Heart right ventricle (tissue), 16 donors: ENCODE data around the gene AEN. TPM values are rescaled to one million over a fixed set of nuclear protein-coding genes. Genes with fewer than 3 reads are reported as not detected.
A peak's percentile ranks its signal among the peaks of the same experiment; 100 is the strongest.

ENCODE experiments used
- ATAC-seq, 8 donors: fragments of 200-7000 bp; cut with Tn5 transposase; one replicate each; pipeline ENCODE4 v1.9.1; 2020; ENCODE audit warnings: mild to moderate bottlenecking in 8 of 8, moderate library complexity in 8 of 8, moderate number of reproducible peaks in 1 of 8
- DNase-seq, 2 donors: peaks; one replicate each; pipeline ENCODE4 v3.0.0-alpha.2; 2020
- H3K27ac ChIP-seq, 10 donors: fragments of 200-600 bp; sonication (generic) in 2 of 10; one replicate each; pipeline versions ENCODE4 v1.5.0 to v1.8.0; 2020 to 2022; ENCODE audit warnings: mild to moderate bottlenecking in 3 of 10
- H3K27me3 ChIP-seq, 7 donors: fragments of 200-600 bp; one replicate each; pipeline ENCODE4 v1.8.0; 2021 to 2022; ENCODE audit warnings: mild to moderate bottlenecking in 2 of 7
- H3K36me3 ChIP-seq, 9 donors: fragments of 200-600 bp; sonication (generic) in 1 of 9; one replicate each; pipeline versions ENCODE4 v1.5.0 to v1.8.0; 2020 to 2022; ENCODE audit warnings: mild to moderate bottlenecking in 2 of 9
- H3K4me1 ChIP-seq, 9 donors: fragments of 200-600 bp; sonication (generic) in 1 of 9; one replicate each; pipeline versions ENCODE4 v1.5.0 to v1.8.0; 2020 to 2022; ENCODE audit warnings: mild to moderate bottlenecking in 4 of 9
- H3K4me3 ChIP-seq, 10 donors: fragments of 200-600 bp; sonication (generic) in 2 of 10; one replicate each; pipeline versions ENCODE4 v1.5.0 to v1.8.0; 2020 to 2022; ENCODE audit warnings: mild to moderate bottlenecking in 7 of 10, moderate library complexity in 2 of 10
- H3K9me3 ChIP-seq, 11 donors: fragments of 200-600 bp in 10 of 11; sonication (generic) in 2 of 11; one replicate each; pipeline versions ENCODE4 v1.5.0 to v1.8.0; 2013 to 2022; ENCODE audit warnings: mild to moderate bottlenecking in 2 of 11, control low read depth in 1 of 11, moderate library complexity in 1 of 11
- WGBS, 2 donors: extraction: QIAGEN DNeasy Blood & Tissue Kit; methylation state at CpG; one replicate each; pipeline ENCODE4 v1.1.7; 2013; ENCODE audit warnings: inconsistent platforms in 1 of 2; 5-methylcytosine and 5-hydroxymethylcytosine counted together
- intact Hi-C, 10 donors: fragments of 100-400 bp; cut with DNase I; formaldehyde crosslinking; loops; one replicate each; pipeline versions ENCODE4 v1.11.1 to v1.14.2; 2022
- microRNA-seq, 2 donors: library from miRNA; unstranded; fragments of <30 nt; microRNA quantifications; one replicate each; pipeline ENCODE4 v1.2.0, GENCODE V29; 2021
- polyA plus RNA-seq, 2 donors: library from polyadenylated mRNA; stranded (reverse); fragments of 200-250 nt; gene quantifications; one replicate each; pipeline ENCODE4 v1.2.3, GENCODE V29; 2013
- total RNA-seq, 10 donors: library from RNA; stranded (reverse); fragmentation: NEBNext Ultra II Directional in 3 of 10; extraction: Animal tissue kit (Norgen Biotek cat#: 25700) in 3 of 10; gene quantifications; one replicate each; pipeline versions ENCODE4 v1.2.1 to v1.2.4, GENCODE V29; 2021 to 2023
- TF ChIP-seq, protein P1 (sequence below), 9 donors: fragments of 200-600 bp; sonication (generic) in 2 of 9; IDR thresholded peaks; one replicate each; pipeline versions ENCODE4 v1.5.0 to v1.8.0; 2021 to 2022; ENCODE audit warnings: antibody characterized with exemption in 9 of 9, mild to moderate bottlenecking in 5 of 9, moderate library complexity in 1 of 9
- donor health status: Arrhythmogenic right ventricular cardiomyopathy.
- donor health status: ischemic (EF 13 %, LVEDD 7.1; RV severe dilation, severe dysfunction).
- donor health status: healthy with polysubstance abuse.
- donor health status: DM: no; HTN: yes; CAD: no.
- donor health status: DM: no; HTN: no; CAD: no.
- donor health status: ischemic (EF 25% LVEDD 6.9; RV normal size, moderate dysfunction).
- donor health status: ischemic (EF 25% LVEDD 5.7; RV mildly dilated, moderate dysfunction).
- donor health status: healthy.
- donor health status: DM: yes; HTN: yes; CAD: no.
- donor health status: Ischemic cardiomyopathy.
- donor health status: ischemic (EF 35%, LVEDD 5.7; RV mildly dilated, moderate dysfunction).
- donor health status: nonischemic (EF 11% LVEDD 7.7; RV severe dilation, severe dysfunction).
- donor health status: DM: yes; HTN: yes; CAD: no.
- donor health status: PGD.
- donor health status: ischemic (EF 29% LVEDD 5.4; RV normal size, mild dysfunction).
- donor health status: nonischemic (EF 23%, LVEDD 6.1; RV moderate dilation, normal function).

Gene AEN
- total and polyA plus RNA-seq, 12 donors = 3.4 to 13.2 (median 5.6) TPM

DNA sequence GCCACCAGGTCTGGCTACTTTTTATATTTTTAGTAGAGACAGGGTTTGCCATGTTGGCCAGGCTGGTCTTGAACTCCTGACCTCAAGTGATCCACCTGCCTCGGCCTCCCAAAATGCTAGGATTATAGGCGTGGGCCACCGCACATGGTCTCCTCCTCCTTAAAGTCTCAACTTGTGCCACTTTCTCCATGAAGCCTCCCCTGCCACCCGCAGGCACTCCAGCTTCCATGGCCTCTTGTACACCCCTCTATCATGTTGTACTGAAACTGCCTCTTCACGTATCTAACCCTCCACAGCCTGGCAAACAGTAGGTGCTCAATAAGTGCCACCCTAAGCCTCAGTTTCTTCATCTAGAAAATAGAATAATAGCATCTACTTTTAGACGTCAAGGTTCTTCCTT lies 57.6 kb downstream of the AEN start:
- Histone ChIP-seq H3K27ac (no peak overlapping the region), H3K27me3 (peaks cover 0 to 5% (median 0%) of the 10 kb centered on the region in 7 donors), H3K36me3 (no peaks in the 10 kb centered on the region), H3K4me3 (no peak overlapping the region), H3K9me3 (peaks cover 0 to 7% (median 0%) of the 10 kb centered on the region in 11 donors), H3K4me1 (no peaks in the 10 kb centered on the region)
- DNase-seq (no peak), ATAC-seq (no peak)
- TF ChIP-seq, protein P1, sequence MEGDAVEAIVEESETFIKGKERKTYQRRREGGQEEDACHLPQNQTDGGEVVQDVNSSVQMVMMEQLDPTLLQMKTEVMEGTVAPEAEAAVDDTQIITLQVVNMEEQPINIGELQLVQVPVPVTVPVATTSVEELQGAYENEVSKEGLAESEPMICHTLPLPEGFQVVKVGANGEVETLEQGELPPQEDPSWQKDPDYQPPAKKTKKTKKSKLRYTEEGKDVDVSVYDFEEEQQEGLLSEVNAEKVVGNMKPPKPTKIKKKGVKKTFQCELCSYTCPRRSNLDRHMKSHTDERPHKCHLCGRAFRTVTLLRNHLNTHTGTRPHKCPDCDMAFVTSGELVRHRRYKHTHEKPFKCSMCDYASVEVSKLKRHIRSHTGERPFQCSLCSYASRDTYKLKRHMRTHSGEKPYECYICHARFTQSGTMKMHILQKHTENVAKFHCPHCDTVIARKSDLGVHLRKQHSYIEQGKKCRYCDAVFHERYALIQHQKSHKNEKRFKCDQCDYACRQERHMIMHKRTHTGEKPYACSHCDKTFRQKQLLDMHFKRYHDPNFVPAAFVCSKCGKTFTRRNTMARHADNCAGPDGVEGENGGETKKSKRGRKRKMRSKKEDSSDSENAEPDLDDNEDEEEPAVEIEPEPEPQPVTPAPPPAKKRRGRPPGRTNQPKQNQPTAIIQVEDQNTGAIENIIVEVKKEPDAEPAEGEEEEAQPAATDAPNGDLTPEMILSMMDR (IDR thresholded peaks at IDR 0.05) = no peak
- intact Hi-C loops = no loop called here
- 91 to 95% methylated on average over 6 of the region's 6 CpGs for WGBS, 2 donors

DNA sequence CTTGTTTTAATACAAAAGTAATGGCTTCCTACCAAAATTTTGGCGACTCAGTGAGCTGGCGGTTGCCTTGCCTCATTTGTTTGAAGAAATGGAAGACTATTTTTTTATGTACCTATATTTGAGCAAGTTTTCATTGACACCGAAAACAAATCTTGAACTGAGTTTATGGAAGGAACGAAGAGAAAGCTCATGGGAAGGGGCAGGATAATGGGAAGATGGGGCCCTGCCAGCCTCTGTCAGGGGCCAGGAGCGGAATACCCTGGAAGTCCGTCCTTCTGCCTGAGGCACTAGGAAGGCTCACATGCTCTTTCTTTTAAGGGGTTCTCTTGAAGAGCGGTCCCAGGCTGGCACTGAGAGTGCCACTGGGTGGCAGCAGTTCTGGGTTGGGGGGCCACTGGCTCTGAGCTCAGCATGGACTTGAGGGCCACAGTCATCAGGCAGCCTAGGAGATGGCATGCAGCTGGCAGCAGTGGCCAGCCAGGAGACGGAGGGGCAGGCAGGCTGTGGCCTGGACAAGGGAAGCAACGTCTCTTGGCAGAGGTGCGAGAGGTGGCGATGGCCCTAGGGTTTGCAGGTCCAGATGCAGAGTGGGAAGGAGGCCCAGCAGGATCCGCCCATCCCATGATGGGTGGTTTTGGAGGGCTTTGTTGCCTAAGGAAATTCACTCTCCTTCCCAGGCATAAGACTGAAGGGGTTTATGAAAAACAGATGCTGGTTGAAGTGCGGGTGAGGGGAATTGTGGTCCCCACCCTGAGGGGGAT lies 59.3 kb downstream of the AEN start:
- TF ChIP-seq, protein P1 (IDR thresholded peaks at IDR 0.05) = no peak
- Histone ChIP-seq H3K4me3 (no peak overlapping the region), H3K9me3 (peaks cover 0 to 4% (median 0%) of the 10 kb centered on the region in 11 donors), H3K27me3 (peaks cover 0 to 3% (median 0%) of the 10 kb centered on the region in 7 donors), H3K4me1 (no peaks in the 10 kb centered on the region), H3K36me3 (no peaks in the 10 kb centered on the region), H3K27ac (no peak overlapping the region)
- DNase-seq (no peak), ATAC-seq (no peak)
- 88 to 90% methylated on average over 13 of the region's 13 CpGs for WGBS, 2 donors
- intact Hi-C loops = no loop called here

GRCh38 chr15:88681610-88682221 lies 60.6 kb downstream of the AEN start:
- ATAC-seq (peak in 4 of 8 donors; percentile 11 to 47 (median 25)), DNase-seq (no peak)
- intact Hi-C loops = no loop called here

More at GRCh38 chr15:88681610-88682221, 60.6 kb downstream of the AEN start:
- 58 to 59% methylated on average over 13 of the region's 13 CpGs for WGBS, 2 donors
- Histone ChIP-seq H3K4me1 (peaks cover 0 to 3% (median 0%) of the 10 kb centered on the region in 9 donors), H3K4me3 (no peak overlapping the region), H3K27ac (no peak overlapping the region), H3K9me3 (no peaks in the 10 kb centered on the region), H3K27me3 (peaks cover 0 to 3% (median 0%) of the 10 kb centered on the region in 7 donors), H3K36me3 (no peaks in the 10 kb centered on the region)
- TF ChIP-seq, protein P1 (IDR thresholded peaks at IDR 0.05) = no peak

Small RNA genes lying within 50 kb of the gene (microRNA-seq; reads per million reads assigned to microRNA genes)
- gene MIR1179 = 27.6 to 29.3 reads per million in 2 donors
- gene MIR3529 = 0 reads per million in 2 donors
- gene MIR7-2 = 0 reads per million in 2 donors

Other genes with a start within 250 kb of the AEN start
- gene MRPL46, start 154.0 kb upstream of the AEN start, total RNA-seq = 100 to 1,000 TPM in 2 of 10 donors, 10 to 100 TPM in 8; 63.4 to 108 (median 81.5) TPM
- 10 to 100 TPM; 36.4 to 79.8 TPM for gene MRPL46, start 154.0 kb upstream of the AEN start, polyA plus RNA-seq
- 10 to 100 TPM; 53.3 to 72.6 (median 64.7) TPM for gene MRPS11, start 153.6 kb upstream of the AEN start, total RNA-seq
- gene MRPS11, start 153.6 kb upstream of the AEN start, polyA plus RNA-seq = 10 to 100 TPM; 47.5 to 95.0 TPM
- gene DET1, start 74.7 kb upstream of the AEN start, total RNA-seq = 10 to 100 TPM in 1 of 10 donors, 1 to 10 TPM in 9; 6.5 to 10.5 (median 8.7) TPM
- 1 to 10 TPM; 2.9 to 3.4 TPM for gene DET1, start 74.7 kb upstream of the AEN start, polyA plus RNA-seq
- 10 to 100 TPM in 1 of 10 donors, 1 to 10 TPM in 9; 2.0 to 23.0 (median 4.5) TPM for gene ISG20, start 17.7 kb downstream of the AEN start, total RNA-seq
- 10 to 100 TPM in 1 of 2 donors, 1 to 10 TPM in 1; 3.6 to 13.8 TPM for gene ISG20, start 17.7 kb downstream of the AEN start, polyA plus RNA-seq
- gene ACAN, start 182.1 kb downstream of the AEN start, total RNA-seq = under 1 TPM in 8 of 10 donors, not detected in 2; 0.08 to 0.26 (median 0.15) TPM
- under 1 TPM; 0.33 to 0.66 TPM for gene ACAN, start 182.1 kb downstream of the AEN start, polyA plus RNA-seq